Fibroblast of mammary gland (primary cell): ENCODE results near the gene EEFSEC.

Source experiments
- DNase-seq: peaks from one replicate; pipeline ENCODE4 v3.0.0-alpha.2; 2010; ENCODE audit warnings: low read depth
- H3K4me3 ChIP-seq: 2 replicates; pipeline ENCODE4 v1.5.1; 2011; ENCODE audit warnings: low read depth, mild to moderate bottlenecking, low read length, moderate library complexity; ENCODE audit not compliant: control insufficient read depth
- CTCF ChIP-seq: conservative IDR thresholded peaks from 2 replicates; pipeline ENCODE4 v1.5.1; 2011; ENCODE audit warnings: low read depth, low read length, inconsistent platforms; ENCODE audit not compliant: control insufficient read depth, insufficient read depth

Gene EEFSEC

GRCh38 chr3:128167973-128168674, 14.8 kb downstream of the EEFSEC start:
- no peak for TF ChIP-seq CTCF
- DNase-seq: no peak
- no peak overlapping the region for H3K4me3 ChIP-seq

- no peak for TF ChIP-seq CTCF
- DNase-seq: no peak
- no peak overlapping the region for H3K4me3 ChIP-seq
Observed at GRCh38 chr3:128168836-128169235, 15.6 kb downstream of the EEFSEC start.

- peak; percentile 84 for DNase-seq
- TF ChIP-seq CTCF: peak; percentile 98
- H3K4me3 ChIP-seq: no peak overlapping the region
Observed at GRCh38 chr3:128170866-128171516, 17.7 kb downstream of the EEFSEC start.

- H3K4me3 ChIP-seq: no peak overlapping the region
- no peak for DNase-seq
- TF ChIP-seq CTCF: no peak
Observed at GRCh38 chr3:128173200-128173599, 19.9 kb downstream of the EEFSEC start.

GRCh38 chr3:128173849-128174248, 20.6 kb downstream of the EEFSEC start:
- no peak for DNase-seq
- no peak for TF ChIP-seq CTCF

GRCh38 chr3:128174675-128175590, 21.7 kb downstream of the EEFSEC start:
- DNase-seq: no peak
- TF ChIP-seq CTCF: no peak
- H3K4me3 ChIP-seq: no peak overlapping the region

More at GRCh38 chr3:128173849-128174248, 20.6 kb downstream of the EEFSEC start:
- H3K4me3 ChIP-seq: no peak overlapping the region
